ENCODE data around the gene SCMH1.

GRCh38 chr1:41017141-41018017 is 224.7 kb downstream of the SCMH1 start:
- TF ChIP-seq POLR2A (IDR thresholded peaks at IDR 0.05), result no peak
- TF ChIP-seq, protein P1, sequence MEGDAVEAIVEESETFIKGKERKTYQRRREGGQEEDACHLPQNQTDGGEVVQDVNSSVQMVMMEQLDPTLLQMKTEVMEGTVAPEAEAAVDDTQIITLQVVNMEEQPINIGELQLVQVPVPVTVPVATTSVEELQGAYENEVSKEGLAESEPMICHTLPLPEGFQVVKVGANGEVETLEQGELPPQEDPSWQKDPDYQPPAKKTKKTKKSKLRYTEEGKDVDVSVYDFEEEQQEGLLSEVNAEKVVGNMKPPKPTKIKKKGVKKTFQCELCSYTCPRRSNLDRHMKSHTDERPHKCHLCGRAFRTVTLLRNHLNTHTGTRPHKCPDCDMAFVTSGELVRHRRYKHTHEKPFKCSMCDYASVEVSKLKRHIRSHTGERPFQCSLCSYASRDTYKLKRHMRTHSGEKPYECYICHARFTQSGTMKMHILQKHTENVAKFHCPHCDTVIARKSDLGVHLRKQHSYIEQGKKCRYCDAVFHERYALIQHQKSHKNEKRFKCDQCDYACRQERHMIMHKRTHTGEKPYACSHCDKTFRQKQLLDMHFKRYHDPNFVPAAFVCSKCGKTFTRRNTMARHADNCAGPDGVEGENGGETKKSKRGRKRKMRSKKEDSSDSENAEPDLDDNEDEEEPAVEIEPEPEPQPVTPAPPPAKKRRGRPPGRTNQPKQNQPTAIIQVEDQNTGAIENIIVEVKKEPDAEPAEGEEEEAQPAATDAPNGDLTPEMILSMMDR (IDR thresholded peaks at IDR 0.05), result no peak

All from uterus (tissue), 2 donors.